HCT116 (cell line): ENCODE data around the gene GMPPB. TPM values are rescaled to one million over a fixed set of nuclear protein-coding genes. Genes with fewer than 3 reads are reported as not detected.

Experiments used
- ATAC-seq: fragments of 200-7000 bp; cut with Tn5 transposase; 2 replicates; pipeline ENCODE4 v1.9.1; 2020; ENCODE audit warnings: mild to moderate bottlenecking, moderate library complexity
- BruUV-seq: library from RNA; stranded (reverse); fragments of 400-500 nt; replicated peaks from 2 replicates; lab custom pipeline; 2021; lab: Mats Ljungman, UMichigan
- CTCF ChIA-PET: fragments of 300-600 bp; sonication (Branson Sonifier 250); formaldehyde crosslinking; loops from one replicate; lab custom pipeline; 2021; ENCODE audit warnings: antibody characterized with exemption; lab: Charles Lee
- POLR2A ChIA-PET: fragments of 300-600, 350-600 bp; sonication (Branson Sonifier 250); formaldehyde crosslinking; loops from one replicate; lab custom pipeline; 2021; ENCODE audit warnings: antibody characterized with exemption; lab: Charles Lee
- RAD21 ChIA-PET, 2 experiments: fragments of 300-600 bp; sonication (Branson Sonifier 250); formaldehyde crosslinking; loops; one replicate each; lab custom pipeline; 2023; ENCODE audit warnings: low total read pairs in 2 of 2; ENCODE audit not compliant: uncharacterized antibody in 2 of 2, unreplicated experiment in 2 of 2, low non-redundant PET in 1 of 2; lab: Charles Lee
- DNase-seq: peaks from one replicate; pipeline ENCODE4 v3.0.0-alpha.2; 2010; ENCODE audit warnings: low read depth, low spot score
- H2AFZ ChIP-seq: fragments of 200-600 bp; shearing (Covaris generic), sonication (generic); 2 replicates; pipeline ENCODE4 v1.6.1; 2017; ENCODE audit warnings: low read depth, mixed run types, mixed read lengths, antibody characterized with exemption, low read length; ENCODE audit not compliant: poor library complexity, severe bottlenecking
- H3K27ac ChIP-seq: 2 replicates; pipeline ENCODE4 v1.5.1; 2012; ENCODE audit warnings: low read depth, low read length
- H3K27me3 ChIP-seq: fragments of 200-600 bp; sonication (generic); 2 replicates; pipeline ENCODE4 v1.6.1; 2016; ENCODE audit warnings: mixed run types, low read length, mixed read lengths; ENCODE audit not compliant: insufficient read depth
- H3K36me3 ChIP-seq, 2 experiments: fragments of 200-500 bp in 1 of 2; fragments of 200-600 bp in 1 of 2; sonication (Bioruptor generic) in 1 of 2; sonication (generic) in 1 of 2; 2 replicates each; pipeline versions ENCODE4 v1.5.1 to v1.6.1; 2014 to 2016; ENCODE audit warnings: low read length in 2 of 2, inconsistent platforms in 1 of 2, mixed read lengths in 1 of 2, mixed run types in 1 of 2; ENCODE audit not compliant: insufficient read depth in 2 of 2, control insufficient read depth in 1 of 2
- H3K4me1 ChIP-seq, 2 experiments: fragments of 200-600 bp in 1 of 2; sonication (generic) in 1 of 2; 2 replicates each; pipeline versions ENCODE4 v1.5.1 to v1.6.1; 2012 to 2017; ENCODE audit warnings: low read length in 2 of 2, inconsistent platforms in 1 of 2, mild to moderate bottlenecking in 1 of 2, mixed read lengths in 1 of 2, mixed run types in 1 of 2, moderate library complexity in 1 of 2; ENCODE audit not compliant: insufficient read depth in 2 of 2, control insufficient read depth in 1 of 2
- H3K4me2 ChIP-seq: fragments of 200-600 bp; sonication (generic); 2 replicates; pipeline ENCODE4 v1.6.1; 2017; ENCODE audit warnings: mixed run types, low read length, mixed read lengths
- H3K4me3 ChIP-seq, 2 experiments: fragments of 200-600 bp in 1 of 2; sonication (generic) in 1 of 2; replicated peaks in 1 of 2; 2 replicates each; pipeline ENCODE4 v1.5.1; 2011 to 2016; ENCODE audit warnings: low read length in 2 of 2, control low read depth in 1 of 2, low read depth in 1 of 2, mild to moderate bottlenecking in 1 of 2, mixed read lengths in 1 of 2, mixed run types in 1 of 2
- H3K79me2 ChIP-seq: fragments of 200-600 bp; sonication (generic); 2 replicates; pipeline ENCODE4 v1.6.1; 2017; ENCODE audit warnings: mild to moderate bottlenecking, mixed run types, low read length, moderate library complexity, mixed read lengths; ENCODE audit not compliant: insufficient read depth
- H3K9ac ChIP-seq: fragments of 200-600 bp; sonication (generic); 2 replicates; pipeline ENCODE4 v1.6.1; 2016; ENCODE audit warnings: low read length, mixed read lengths
- H3K9me2 ChIP-seq: fragments of 200-600 bp; sonication (generic), shearing (Covaris generic); 2 replicates; pipeline ENCODE4 v1.6.1; 2017; ENCODE audit warnings: mixed run types, mild to moderate bottlenecking, moderate library complexity; ENCODE audit not compliant: insufficient read depth
- H3K9me3 ChIP-seq, 2 experiments: fragments of 200-500 bp in 1 of 2; fragments of 200-600 bp in 1 of 2; sonication (Bioruptor generic) in 1 of 2; sonication (generic) in 1 of 2; 2 replicates each; pipeline ENCODE4 v1.6.1; 2014 to 2017; ENCODE audit warnings: low read length in 2 of 2, mixed read lengths in 2 of 2, inconsistent platforms in 1 of 2, low read depth in 1 of 2, mild to moderate bottlenecking in 1 of 2, mixed run types in 1 of 2, moderate library complexity in 1 of 2; ENCODE audit not compliant: control insufficient read depth in 1 of 2, insufficient read depth in 1 of 2
- H4K20me1 ChIP-seq: fragments of 200-600 bp; sonication (generic), shearing (Covaris generic); 2 replicates; pipeline ENCODE4 v1.6.1; 2017; ENCODE audit warnings: mixed run types, mild to moderate bottlenecking, moderate library complexity; ENCODE audit not compliant: insufficient read depth
- FOSL1 ChIP-seq: IDR thresholded peaks from 2 replicates; pipeline ENCODE4 v1.6.1; 2012; ENCODE audit warnings: low read depth
- POLR2A ChIP-seq: IDR thresholded peaks from 2 replicates; pipeline ENCODE4 v1.7.0; 2011; ENCODE audit warnings: borderline replicate concordance; ENCODE audit not compliant: insufficient read depth, insufficient read length; ENCODE audit errors: extremely low read depth
- POLR2AphosphoS5 ChIP-seq: IDR thresholded peaks from 2 replicates; pipeline ENCODE4 v1.6.1; 2011; ENCODE audit warnings: mild to moderate bottlenecking, low read depth, low read length, moderate library complexity
- RAD21 ChIP-seq: IDR thresholded peaks from 2 replicates; pipeline ENCODE4 v1.6.1; 2012; ENCODE audit warnings: low read depth, mild to moderate bottlenecking
- SIN3A ChIP-seq: IDR thresholded peaks from 2 replicates; pipeline ENCODE4 v1.6.1; 2012; ENCODE audit warnings: low read depth
- SP1 ChIP-seq: IDR thresholded peaks from 2 replicates; pipeline ENCODE4 v1.6.1; 2012; ENCODE audit warnings: low read depth
- SRF ChIP-seq: IDR thresholded peaks from 2 replicates; pipeline ENCODE4 v1.6.1; 2012; ENCODE audit warnings: low read depth
- intact Hi-C: fragments of 100-400 bp; cut with micrococcal nuclease; formaldehyde crosslinking; loops from 2 replicates; pipeline ENCODE4 v1.10.0; 2022
- total RNA-seq: library from RNA; stranded (reverse); gene quantifications from one replicate; pipeline ENCODE4 v1.2.1, GENCODE V29; 2021; ENCODE audit not compliant: unreplicated experiment
- TF ChIP-seq, protein P1 (sequence below): IDR thresholded peaks from 2 replicates; pipeline ENCODE4 v1.6.1; 2012
- TF ChIP-seq, protein P2 (sequence below): IDR thresholded peaks from 2 replicates; pipeline ENCODE4 v1.6.1; 2012

The GMPPB gene
- total RNA-seq, 1 experiment from 2014 or later: 24.1 TPM

DNA sequence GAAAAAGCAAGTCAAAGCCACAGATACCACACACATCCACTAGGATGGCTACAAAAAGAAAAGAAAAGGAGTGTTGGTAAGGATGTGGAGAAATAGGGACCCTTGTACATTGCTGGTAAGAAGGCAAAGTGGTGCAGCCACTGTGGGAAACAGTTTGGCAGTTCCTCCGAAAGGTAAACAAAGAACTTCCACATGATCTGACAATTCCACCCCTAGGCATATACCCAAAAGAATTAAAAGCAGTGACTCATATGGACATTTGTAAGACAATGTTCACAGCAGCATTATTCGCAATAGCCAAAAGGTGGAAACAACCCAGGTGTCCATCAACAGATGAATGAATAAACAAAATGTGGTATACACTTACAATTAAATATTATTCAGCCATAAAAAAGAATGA lies 22.2 kb upstream of the GMPPB start:
- Histone ChIP-seq H3K4me3 (no peak overlapping the region), H3K4me1 (no peaks in the 10 kb centered on the region), H3K4me2 (no peak overlapping the region), H3K27me3 (no peaks in the 10 kb centered on the region), H4K20me1 (no peaks in the 10 kb centered on the region), H3K9me2 (no peaks in the 10 kb centered on the region), H2AFZ (no peak overlapping the region), H3K9ac (no peak overlapping the region), H3K36me3 (peaks cover 0 to 6% of the 10 kb centered on the region in 2 experiments; a peak in 2 of 4 replicates)
- CTCF ChIA-PET: no interaction called here
- ATAC-seq: no peak
- POLR2A ChIA-PET: no interaction called here
- intact Hi-C loops: no loop called here
- TF ChIP-seq SP1 (no peak), FOSL1 (no peak), POLR2AphosphoS5 (no peak), RAD21 (no peak)
- TF ChIP-seq, protein P1, sequence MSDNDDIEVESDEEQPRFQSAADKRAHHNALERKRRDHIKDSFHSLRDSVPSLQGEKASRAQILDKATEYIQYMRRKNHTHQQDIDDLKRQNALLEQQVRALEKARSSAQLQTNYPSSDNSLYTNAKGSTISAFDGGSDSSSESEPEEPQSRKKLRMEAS: no peak
- TF ChIP-seq, protein P2, sequence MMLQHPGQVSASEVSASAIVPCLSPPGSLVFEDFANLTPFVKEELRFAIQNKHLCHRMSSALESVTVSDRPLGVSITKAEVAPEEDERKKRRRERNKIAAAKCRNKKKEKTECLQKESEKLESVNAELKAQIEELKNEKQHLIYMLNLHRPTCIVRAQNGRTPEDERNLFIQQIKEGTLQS: no peak
- TF ChIP-seq, all 23 proteins: peak for 0
- no peaks in the 10 kb centered on the region for H3K9me3 ChIP-seq
- BruUV-seq: no TSS peak
- DNase-seq: no peak
- RAD21 ChIA-PET: no interaction called here
- no peak overlapping the region for H3K27ac ChIP-seq
- H3K79me2 ChIP-seq: peaks cover 50% of the 10 kb centered on the region; the same call in 1 of the 2 replicates

DNA sequence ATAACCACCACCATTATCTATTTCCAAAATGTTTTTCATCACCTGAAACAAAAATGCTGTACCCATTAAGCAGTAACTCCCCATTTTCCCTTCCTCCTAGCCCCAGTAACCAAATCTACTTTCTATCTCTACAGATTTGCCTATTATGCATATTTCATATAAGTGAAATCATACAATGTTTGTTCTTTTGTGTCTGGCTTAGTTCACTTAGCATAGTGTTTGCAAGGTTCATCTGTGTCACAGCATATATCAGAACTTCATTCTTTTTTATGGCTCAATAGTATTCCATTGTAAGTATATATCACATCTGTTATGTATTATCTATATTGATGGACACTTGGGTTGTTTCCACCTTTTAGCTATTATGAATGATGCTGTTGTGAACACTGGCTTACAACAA lies 16.7 kb upstream of the GMPPB start:
- H3K27me3 ChIP-seq: no peaks in the 10 kb centered on the region
- BruUV-seq: no TSS peak
- ChIA-PET CTCF (no interaction called here), RAD21 (no interaction called here), POLR2A (no interaction called here)
- H3K9me3 ChIP-seq: no peaks in the 10 kb centered on the region
- H3K9ac ChIP-seq: no peak overlapping the region
- no peak overlapping the region for H3K4me3 ChIP-seq
- no peak overlapping the region for H2AFZ ChIP-seq
- no peaks in the 10 kb centered on the region for H3K4me1 ChIP-seq
- no peak for TF ChIP-seq SRF
- no peak for TF ChIP-seq POLR2A
- TF ChIP-seq, protein P1: no peak
- TF ChIP-seq SIN3A: no peak
- TF ChIP-seq, all 23 proteins: peak for 0
- intact Hi-C loops: no loop called here
- H3K36me3 ChIP-seq: peaks cover 10 to 18% of the 10 kb centered on the region in 2 experiments; a peak in 2 of 4 replicates
- H3K9me2 ChIP-seq: no peaks in the 10 kb centered on the region
- ATAC-seq (no peak), DNase-seq (no peak)
- no peaks in the 10 kb centered on the region for H4K20me1 ChIP-seq
- H3K79me2 ChIP-seq: peaks cover 30% of the 10 kb centered on the region; the same call in 1 of the 2 replicates
- no peak overlapping the region for H3K27ac ChIP-seq
- H3K4me2 ChIP-seq: no peak overlapping the region
